ENCODE measurements around the gene RXFP2. TPM values are rescaled to one million over a fixed set of nuclear protein-coding genes. Genes with fewer than 3 reads are reported as not detected.

The RXFP2 gene, protein sequence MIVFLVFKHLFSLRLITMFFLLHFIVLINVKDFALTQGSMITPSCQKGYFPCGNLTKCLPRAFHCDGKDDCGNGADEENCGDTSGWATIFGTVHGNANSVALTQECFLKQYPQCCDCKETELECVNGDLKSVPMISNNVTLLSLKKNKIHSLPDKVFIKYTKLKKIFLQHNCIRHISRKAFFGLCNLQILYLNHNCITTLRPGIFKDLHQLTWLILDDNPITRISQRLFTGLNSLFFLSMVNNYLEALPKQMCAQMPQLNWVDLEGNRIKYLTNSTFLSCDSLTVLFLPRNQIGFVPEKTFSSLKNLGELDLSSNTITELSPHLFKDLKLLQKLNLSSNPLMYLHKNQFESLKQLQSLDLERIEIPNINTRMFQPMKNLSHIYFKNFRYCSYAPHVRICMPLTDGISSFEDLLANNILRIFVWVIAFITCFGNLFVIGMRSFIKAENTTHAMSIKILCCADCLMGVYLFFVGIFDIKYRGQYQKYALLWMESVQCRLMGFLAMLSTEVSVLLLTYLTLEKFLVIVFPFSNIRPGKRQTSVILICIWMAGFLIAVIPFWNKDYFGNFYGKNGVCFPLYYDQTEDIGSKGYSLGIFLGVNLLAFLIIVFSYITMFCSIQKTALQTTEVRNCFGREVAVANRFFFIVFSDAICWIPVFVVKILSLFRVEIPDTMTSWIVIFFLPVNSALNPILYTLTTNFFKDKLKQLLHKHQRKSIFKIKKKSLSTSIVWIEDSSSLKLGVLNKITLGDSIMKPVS
- not detected for polyA plus RNA-seq

DNA sequence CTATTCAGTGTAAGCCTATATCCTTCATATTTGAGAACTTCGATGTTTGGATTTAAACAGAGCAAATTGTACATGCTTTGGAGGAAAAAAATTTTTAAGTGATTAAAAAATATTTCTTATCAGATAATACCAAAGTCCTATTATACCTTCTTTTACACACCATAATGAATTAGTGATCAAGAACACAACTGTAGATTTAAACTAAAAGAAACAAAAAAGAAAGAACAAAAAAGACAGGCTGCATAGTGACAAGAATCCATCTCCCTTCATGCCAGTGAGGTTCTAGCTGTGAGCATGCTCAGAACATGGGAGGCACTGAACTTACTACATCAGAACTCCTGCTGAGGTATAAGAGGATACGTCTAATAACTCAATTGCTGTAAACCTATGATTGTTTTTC lies at the start of gene RXFP2:
TSS of gene RXFP2 (plus strand) at position 301 of the 400 bp plus-strand sequence. CDS start at position 388, 87 bp downstream.
- no peak within 1 kb of the TSS for H3K27ac ChIP-seq (ENCODE audit: low read depth, low read length)
- WGBS, 3 donors, result 79 to 91% (median 88%) methylated on average over 2 of the region's 2 CpGs

DNA sequence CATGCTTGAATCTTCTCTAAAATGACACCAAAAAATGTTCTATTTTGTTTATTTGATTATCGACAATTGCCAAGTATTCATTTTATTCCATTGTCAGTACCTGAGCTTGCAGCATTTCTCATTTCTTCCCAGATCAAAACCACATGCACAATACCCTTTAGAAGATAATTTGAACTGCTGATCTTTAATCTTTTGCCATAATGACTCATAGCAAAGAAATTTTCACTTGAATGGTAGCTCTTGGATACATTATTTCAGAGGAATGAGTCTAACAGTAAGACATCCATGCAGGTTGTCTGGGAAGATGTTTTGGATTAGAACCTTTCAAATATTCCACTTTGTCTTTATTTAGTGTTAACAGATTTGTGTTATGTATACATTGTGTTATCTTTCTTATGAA lies 42.0 kb upstream of the RXFP2 start:
- 0% methylated on average over 1 of the region's 1 CpG for WGBS, 3 donors
- no peak overlapping the region for H3K27ac ChIP-seq (ENCODE audit: low read depth, low read length)

DNA sequence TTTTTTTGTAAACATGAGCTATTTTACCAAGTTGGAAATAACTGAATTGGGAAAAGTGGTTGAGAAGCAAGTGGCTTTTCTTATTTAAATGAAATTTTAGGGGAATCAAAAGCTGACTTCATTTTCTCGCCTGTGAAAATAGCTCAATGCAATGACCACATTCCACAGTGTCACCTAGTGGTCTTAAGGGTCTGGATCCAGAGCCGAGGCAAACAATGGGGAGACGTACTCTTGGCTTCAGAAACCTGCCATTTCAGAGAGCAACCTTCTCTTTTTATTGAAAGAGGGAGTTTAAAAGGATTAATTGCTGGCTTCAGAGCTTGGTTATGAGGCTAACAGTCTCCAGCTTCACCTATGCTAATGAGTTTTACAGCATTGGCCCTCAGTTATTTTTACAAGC lies 39.7 kb upstream of the RXFP2 start:
- 37 to 62% (median 49%) methylated on average over 3 of the region's 3 CpGs for WGBS, 3 donors

DNA sequence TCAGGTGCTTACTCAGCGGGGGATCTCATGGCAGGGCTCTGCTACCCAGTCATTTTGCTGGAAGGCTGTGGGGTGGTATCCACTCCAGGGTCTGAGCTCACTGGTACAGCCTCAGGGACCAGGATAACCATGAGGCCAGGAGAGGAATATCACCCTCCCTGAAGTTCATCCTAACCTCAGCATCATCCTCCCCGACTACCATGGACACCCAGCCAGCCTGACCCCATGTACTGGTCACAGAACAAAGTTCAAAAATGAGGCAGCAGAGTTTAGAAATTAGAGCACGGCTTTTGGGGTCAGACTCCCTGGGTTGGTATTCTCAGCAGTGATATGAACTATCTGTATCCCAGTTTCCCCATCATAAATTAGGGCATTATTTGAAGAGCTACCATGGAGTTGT lies 35.5 kb upstream of the RXFP2 start:
- no peak overlapping the region for H3K27ac ChIP-seq (ENCODE audit: low read depth, low read length)
- 82 to 100% (median 95%) methylated on average over 3 of the region's 3 CpGs for WGBS, 3 donors

More for the DNA sequence above, 39.7 kb upstream of the RXFP2 start:
- H3K27ac ChIP-seq (ENCODE audit: low read depth, low read length), result no peak overlapping the region

DNA sequence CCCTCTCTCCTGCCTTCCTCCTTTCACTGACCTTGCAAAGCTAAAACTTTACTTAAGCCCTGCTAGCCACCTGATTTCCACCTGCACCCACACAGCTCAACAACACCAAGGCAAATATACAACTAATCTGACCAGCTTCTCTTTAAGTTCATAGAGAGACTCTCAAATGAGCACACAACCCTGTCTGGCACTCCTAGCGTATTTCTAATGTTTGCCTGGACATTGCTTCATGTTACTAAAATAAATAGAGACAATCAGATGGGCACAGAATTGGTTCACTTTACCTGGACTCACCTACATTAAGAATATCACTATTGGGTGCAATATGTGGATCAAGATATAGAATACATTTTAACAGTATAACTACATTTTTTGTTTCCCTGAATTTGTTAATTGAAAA lies 33.2 kb upstream of the RXFP2 start:
- no peak overlapping the region for H3K27ac ChIP-seq (ENCODE audit: low read depth, low read length)
- WGBS, 3 donors, result 44 to 87% (median 69%) methylated on average over 1 of the region's 1 CpG

DNA sequence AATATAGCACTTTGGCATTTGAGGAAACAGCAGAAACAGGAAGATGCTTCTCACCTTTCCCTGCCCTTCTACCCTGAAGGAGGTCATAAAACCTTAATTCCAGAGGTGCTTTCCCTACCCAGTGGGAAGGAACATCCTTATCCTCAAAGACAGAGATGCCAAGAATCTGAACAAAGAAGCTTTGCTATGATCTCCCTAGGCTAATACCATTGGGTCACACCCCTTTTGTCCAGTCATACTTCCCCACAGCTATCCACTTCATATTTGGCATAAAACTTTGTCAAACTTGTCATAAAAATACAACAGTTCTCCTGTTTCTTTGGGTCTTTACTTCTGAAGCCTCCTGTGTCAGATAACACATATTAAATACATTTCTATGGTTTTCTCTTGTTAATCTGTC lies 21.7 kb upstream of the RXFP2 start:
- H3K27ac ChIP-seq (ENCODE audit: low read depth, low read length), result no peak overlapping the region

DNA sequence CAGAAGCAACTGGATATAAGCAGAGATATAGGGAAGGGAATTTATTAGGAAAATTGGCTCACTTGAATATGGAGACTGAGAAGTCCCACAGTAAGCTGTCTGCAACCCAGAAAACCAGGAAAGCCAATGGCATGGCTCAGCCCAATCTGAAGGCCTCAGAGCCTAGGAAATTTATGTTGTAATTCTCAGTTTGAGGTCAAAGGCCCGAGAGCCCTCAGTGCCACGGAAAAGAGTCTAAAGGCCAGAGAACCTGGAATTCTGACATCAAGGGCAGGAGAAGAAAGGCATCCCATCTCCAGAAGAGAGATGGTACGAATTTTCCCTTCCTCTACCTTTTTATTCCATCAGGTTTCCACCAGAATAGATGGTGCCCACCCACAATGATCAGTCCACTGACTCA lies 20.1 kb upstream of the RXFP2 start:
- no peak overlapping the region for H3K27ac ChIP-seq (ENCODE audit: low read depth, low read length)
- 68 to 81% (median 78%) methylated on average over 3 of the region's 3 CpGs for WGBS, 3 donors

DNA sequence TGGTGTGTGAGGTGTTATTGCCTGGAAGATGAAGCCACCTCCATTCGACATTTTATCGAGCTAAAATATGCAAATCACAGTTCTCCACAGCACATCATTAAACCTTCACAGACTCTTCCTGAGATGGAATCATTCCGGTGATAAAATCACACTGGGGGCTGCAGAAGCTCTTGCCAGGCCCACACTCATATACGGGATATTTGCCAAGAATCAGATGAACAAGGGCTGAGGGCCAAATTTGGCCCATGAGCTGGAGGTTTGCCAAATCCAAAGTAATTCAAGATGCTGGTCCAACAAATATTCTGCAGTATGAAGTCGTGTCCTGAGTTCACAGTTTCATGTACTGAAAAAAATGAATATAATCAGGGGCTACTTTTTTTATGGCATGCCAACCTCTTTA lies 16.7 kb upstream of the RXFP2 start:
- 38 to 42% (median 38%) methylated on average over 5 of the region's 5 CpGs for WGBS, 3 donors
- H3K27ac ChIP-seq (ENCODE audit: low read depth, low read length), result no peak overlapping the region

DNA sequence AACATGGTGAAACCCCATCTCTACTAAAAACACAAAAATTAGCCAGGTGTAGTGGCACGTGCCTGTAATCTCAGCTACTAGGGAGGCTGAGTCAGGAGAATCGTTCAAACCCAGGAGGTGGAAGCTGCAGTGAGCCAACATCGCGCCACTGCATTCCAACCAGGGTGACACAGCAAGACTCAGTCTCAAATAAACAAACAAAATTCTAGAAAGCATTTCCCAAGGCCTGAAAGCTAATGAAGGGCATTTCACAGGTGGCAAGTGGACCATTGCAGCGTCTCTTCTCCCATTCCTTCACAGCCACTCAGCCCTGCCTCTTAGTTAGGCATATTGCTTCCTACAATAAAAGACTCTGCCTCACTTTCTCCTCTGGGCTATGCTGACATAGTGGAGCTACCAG lies 13.5 kb upstream of the RXFP2 start:
- no peak overlapping the region for H3K27ac ChIP-seq (ENCODE audit: low read depth, low read length)
- 83 to 95% (median 92%) methylated on average over 5 of the region's 5 CpGs for WGBS, 3 donors

DNA sequence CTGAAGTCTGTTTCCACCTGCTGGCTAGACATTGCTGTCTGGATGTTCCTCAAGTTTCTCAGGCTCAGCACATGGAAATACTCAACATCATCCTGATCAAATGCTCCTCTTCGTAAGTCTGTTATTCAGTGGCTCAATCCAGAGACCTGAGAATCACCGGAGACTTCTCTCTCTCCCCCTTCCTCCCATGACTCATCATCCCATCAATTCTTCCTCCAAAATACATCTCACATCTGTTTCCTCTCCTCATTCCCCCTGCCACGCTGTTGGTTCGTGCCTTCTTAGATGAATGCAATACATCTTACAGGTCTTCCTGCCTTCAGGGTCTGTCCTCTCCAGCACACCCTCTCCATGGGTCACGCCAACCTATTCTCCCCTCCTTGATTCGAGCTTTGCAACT lies 7.4 kb upstream of the RXFP2 start:
- no peak overlapping the region for H3K27ac ChIP-seq (ENCODE audit: low read depth, low read length)
- WGBS, 3 donors, result 29 to 64% (median 52%) methylated on average over 6 of the region's 6 CpGs

DNA sequence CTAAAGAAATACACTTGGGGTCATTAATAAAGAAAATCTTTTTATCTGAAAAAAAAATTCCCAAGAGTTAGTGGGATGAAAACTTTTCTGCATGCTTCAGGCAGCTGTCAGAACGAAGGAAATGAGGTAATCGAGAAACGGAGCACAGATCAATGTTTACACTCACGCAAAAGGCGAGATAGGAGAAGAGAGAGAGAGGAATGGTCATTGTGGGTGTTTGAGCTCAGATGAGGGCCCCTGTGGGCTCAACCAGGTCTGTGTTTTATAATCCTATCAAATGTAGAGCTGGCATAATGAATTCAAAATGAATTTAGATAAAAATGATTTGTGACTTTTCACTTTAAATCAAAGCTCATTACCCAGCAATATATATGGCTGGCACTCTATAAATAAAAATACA lies 6.3 kb upstream of the RXFP2 start:
- no peak overlapping the region for H3K27ac ChIP-seq (ENCODE audit: low read depth, low read length)
- WGBS, 3 donors, result 4 to 20% (median 10%) methylated on average over 5 of the region's 5 CpGs

DNA sequence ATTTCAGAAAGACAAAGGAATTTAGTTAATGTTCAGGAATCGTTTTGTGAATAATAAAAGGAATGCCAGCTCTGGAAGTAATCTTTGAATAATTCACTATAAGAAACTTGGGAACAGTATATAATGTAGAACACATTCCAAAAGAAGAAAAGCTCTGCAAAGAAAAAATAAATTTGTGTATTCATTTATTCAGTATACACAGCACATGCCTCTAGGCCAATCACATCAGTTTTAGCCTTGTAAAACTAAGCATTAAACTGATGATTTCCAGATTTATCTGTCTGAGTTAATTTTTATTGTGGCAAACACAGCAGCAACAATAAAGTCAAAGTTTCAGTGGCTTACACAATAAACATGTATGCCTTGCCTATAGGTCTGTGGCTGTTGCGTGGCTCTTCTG lies 5.7 kb upstream of the RXFP2 start:
- no peak overlapping the region for H3K27ac ChIP-seq (ENCODE audit: low read depth, low read length)
- 62 to 88% (median 80%) methylated on average over 2 of the region's 2 CpGs for WGBS, 3 donors

DNA sequence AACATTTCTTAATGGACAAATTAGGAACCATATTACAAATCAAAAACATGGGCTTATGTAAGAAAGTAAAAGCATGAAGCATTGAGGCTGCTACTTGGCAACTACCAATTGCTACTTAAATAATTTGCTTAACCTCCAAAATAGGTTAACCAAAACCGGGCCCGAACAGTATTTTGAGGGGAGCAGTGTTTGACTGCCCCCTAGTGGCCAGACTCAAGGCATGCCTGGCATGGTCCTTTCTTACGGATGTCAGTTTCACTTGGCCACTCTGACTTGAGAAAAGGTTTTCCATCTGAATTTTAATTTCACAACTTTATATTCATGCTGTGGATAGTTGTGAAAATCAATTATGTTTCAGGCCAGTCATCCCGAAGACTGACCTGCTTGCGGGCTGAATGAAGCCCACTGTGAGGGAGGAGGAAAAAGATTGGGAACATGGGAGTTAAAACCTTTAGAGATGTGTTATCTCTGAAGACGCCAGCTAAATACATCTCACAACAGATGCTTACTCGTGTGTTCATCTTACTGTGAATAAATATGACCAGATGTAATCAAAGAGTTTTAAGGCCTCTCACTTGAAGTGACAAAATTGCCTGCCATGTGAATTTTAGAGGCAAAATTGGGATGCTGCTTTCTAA lies 2.9 kb downstream of the RXFP2 start:
- WGBS, 3 donors, result 7 to 18% (median 17%) methylated on average over 7 of the region's 7 CpGs
- H3K27ac ChIP-seq (ENCODE audit: low read depth, low read length), result no peak overlapping the region

DNA sequence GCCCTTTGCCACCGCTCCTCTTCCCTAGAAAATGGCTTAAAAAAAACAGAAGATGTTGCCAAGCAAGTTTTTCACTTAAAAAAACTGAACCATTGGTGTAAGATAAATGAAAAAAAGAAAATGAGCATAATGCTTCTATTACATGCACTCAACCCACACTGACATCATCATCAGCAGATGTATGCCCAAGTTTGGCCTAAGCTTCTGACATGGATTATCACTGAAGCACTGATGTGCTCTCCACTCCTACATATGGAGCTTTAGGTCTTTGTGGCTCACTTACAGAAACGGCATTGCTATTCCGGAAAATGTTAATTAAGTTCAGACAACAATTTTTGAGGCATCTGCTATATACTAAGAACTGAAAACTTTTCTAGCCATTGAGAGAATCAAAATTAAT lies 8.0 kb downstream of the RXFP2 start:
- WGBS, 3 donors, result 81 to 89% (median 88%) methylated on average over 3 of the region's 3 CpGs
- no peak overlapping the region for H3K27ac ChIP-seq (ENCODE audit: low read depth, low read length)

DNA sequence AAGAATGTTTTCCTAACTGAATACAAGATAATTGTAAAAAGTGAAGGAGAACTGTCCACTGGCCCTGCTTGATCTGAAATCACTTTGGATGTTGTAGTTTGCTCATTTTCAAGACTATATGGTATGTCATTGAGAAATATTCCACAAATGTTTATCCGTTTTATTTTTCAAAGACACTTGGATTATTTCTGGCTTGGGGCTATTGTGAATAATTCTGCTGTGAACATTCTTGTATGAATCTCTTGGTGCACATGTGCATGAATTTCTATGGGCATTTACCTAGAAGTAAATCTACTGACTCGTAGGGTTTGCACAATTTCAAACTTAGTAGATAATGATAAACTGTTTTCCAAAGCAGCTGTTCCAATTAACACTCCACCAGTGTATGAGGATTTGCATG lies 8.6 kb downstream of the RXFP2 start:
- 68 to 88% (median 86%) methylated on average over 2 of the region's 2 CpGs for WGBS, 3 donors
- H3K27ac ChIP-seq (ENCODE audit: low read depth, low read length), result no peak overlapping the region

DNA sequence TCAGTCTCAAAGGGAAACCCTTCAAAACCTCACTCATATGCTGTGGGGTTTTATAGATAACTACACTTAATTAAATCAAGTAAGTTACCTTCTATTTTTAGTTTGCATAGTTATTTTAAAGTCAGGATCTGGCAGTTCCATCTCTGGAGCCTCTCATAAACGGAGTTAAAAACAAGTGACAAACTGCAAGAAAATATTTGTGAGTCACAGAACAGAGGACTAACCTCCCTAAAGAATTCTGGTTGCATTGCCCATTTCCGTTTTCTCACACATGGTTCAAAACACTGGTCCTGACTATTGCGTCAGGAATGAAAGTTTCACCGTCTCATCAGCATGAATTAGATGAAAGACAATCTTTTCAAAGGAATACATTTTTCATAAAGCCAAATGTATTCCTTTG lies 10.6 kb downstream of the RXFP2 start:
- H3K27ac ChIP-seq (ENCODE audit: low read depth, low read length), result no peak overlapping the region
- 64 to 74% (median 71%) methylated on average over 4 of the region's 4 CpGs for WGBS, 3 donors

DNA sequence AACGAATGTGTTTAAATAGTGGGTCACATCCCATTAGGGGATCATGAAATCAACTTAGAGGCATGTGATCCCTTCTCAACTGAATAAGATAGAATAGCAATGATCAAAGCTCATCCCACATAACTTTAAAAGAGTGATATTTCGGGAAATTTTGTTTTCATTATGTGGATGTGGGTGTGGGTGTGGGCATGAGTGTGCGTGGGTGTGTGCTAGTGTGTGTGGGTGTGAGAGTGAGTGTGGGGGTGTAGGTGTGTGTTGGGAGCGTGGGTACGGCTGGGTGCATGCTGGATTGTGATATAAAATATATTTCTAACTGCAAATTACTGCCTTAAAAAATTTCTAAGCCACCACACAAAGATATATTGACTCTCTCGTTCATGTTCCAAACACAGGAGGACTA lies 15.9 kb downstream of the RXFP2 start:
- no peak overlapping the region for H3K27ac ChIP-seq (ENCODE audit: low read depth, low read length)
- 67 to 85% (median 80%) methylated on average over 6 of the region's 6 CpGs for WGBS, 3 donors

DNA sequence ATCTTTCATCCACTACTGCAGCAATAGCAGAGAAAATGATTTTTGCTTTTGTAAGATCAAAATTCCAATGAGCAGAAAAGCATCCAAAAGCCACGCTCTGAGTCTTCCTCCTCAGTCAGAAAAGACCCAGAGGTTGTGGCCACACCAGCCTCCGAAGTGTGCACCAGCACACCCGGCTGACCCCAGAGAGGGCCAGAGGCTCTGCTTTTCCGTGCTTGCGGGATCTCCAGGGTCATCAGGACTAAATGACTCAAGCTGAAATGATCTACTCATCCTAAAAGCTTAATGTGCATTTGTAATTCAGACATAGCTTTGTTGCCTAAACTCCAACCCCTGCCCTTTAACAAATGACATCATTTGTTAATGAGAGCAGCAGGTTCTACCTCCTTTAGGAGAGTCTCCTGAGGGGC lies 16.5 kb downstream of the RXFP2 start:
- no peak overlapping the region for H3K27ac ChIP-seq (ENCODE audit: low read depth, low read length)
- 77 to 81% (median 78%) methylated on average over 5 of the region's 5 CpGs for WGBS, 3 donors

DNA sequence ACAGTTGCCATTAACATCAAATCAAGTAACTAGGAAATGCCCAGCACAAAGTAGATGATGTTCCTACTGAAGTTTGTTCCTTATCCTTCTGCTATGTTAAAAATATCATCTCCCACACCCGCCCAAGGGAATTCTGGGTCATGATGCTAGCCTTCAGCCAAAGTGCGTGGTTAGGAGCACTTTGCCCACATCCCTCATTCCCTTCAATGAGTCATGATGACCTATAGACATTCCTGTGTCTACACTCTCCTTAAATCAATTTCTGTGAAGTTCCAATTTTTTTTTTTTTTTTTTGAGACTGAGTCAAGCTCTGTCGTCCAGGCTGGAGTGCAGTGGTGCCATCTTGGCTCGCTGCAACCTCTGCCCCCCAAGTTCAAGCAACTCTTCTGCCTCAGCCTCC lies 17.0 kb downstream of the RXFP2 start:
- no peak overlapping the region for H3K27ac ChIP-seq (ENCODE audit: low read depth, low read length)
- 78 to 88% (median 85%) methylated on average over 4 of the region's 4 CpGs for WGBS, 3 donors

Measured in adipose tissue (tissue), 3 donors.